ENCODE data around the gene HSD17B10.

Gene HSD17B10

GRCh38 chrX:53440621-53441517 lies 6.7 kb upstream of the HSD17B10 start:
- Mint-ChIP-seq H3K4me1 (peaks cover 6% of the 10 kb centered on the region), H3K4me3 (peak overlapping the region; percentile 77 to 80 (median 78)), H3K9me3 (peaks cover 8% of the 10 kb centered on the region), H3K27ac (peak overlapping the region in 2 of 3 experiments; percentile 6 to 25), H3K27me3 (ENCODE audit: low read depth) (peaks cover 9% of the 10 kb centered on the region), H3K36me3 (ENCODE audit: low read depth) (no peaks in the 10 kb centered on the region)
- no peak for TF ChIP-seq CTCF (IDR thresholded peaks at IDR 0.05; ENCODE audit: unreplicated experiment in 3 of 3)

- Mint-ChIP-seq H3K9me3 (peaks cover 10% of the 10 kb centered on the region), H3K4me3 (peak overlapping the region; percentile 61 to 77 (median 67)), H3K4me1 (peaks cover 6% of the 10 kb centered on the region), H3K27ac (peak overlapping the region in 2 of 3 experiments; percentile 6 to 25), H3K27me3 (ENCODE audit: low read depth) (peaks cover 9% of the 10 kb centered on the region), H3K36me3 (ENCODE audit: low read depth) (no peaks in the 10 kb centered on the region)
- no peak for TF ChIP-seq CTCF (IDR thresholded peaks at IDR 0.05; ENCODE audit: unreplicated experiment in 3 of 3)
Measured at GRCh38 chrX:53440101-53440500, 5.9 kb upstream of the HSD17B10 start.

GRCh38 chrX:53438832-53439230 lies 4.7 kb upstream of the HSD17B10 start:
- no peaks in the 10 kb centered on the region for H3K36me3 Mint-ChIP-seq (ENCODE audit: low read depth)
- peaks cover 8% of the 10 kb centered on the region for H3K9me3 Mint-ChIP-seq
- TF ChIP-seq CTCF (IDR thresholded peaks at IDR 0.05; ENCODE audit: unreplicated experiment in 3 of 3) = no peak
- peaks cover 16% of the 10 kb centered on the region for H3K4me1 Mint-ChIP-seq
- no peak overlapping the region for H3K27ac Mint-ChIP-seq
- peaks cover 9% of the 10 kb centered on the region for H3K27me3 Mint-ChIP-seq (ENCODE audit: low read depth)
- H3K4me3 Mint-ChIP-seq = no peak overlapping the region

- Mint-ChIP-seq H3K9me3 (peaks cover 7% of the 10 kb centered on the region), H3K27me3 (ENCODE audit: low read depth) (peaks cover 9% of the 10 kb centered on the region)
Measured at GRCh38 chrX:53438174-53438831, 4.1 kb upstream of the HSD17B10 start.

GRCh38 chrX:53437206-53437605 lies 3.0 kb upstream of the HSD17B10 start:
- H3K4me3 Mint-ChIP-seq = no peak overlapping the region
- peaks cover 16% of the 10 kb centered on the region for H3K4me1 Mint-ChIP-seq
- H3K36me3 Mint-ChIP-seq (ENCODE audit: low read depth) = peaks cover 1% of the 10 kb centered on the region
- peaks cover 7% of the 10 kb centered on the region for H3K9me3 Mint-ChIP-seq
- H3K27ac Mint-ChIP-seq = no peak overlapping the region
- TF ChIP-seq CTCF (IDR thresholded peaks at IDR 0.05; ENCODE audit: unreplicated experiment in 3 of 3) = no peak
- peaks cover 9% of the 10 kb centered on the region for H3K27me3 Mint-ChIP-seq (ENCODE audit: low read depth)

More at GRCh38 chrX:53438174-53438831, 4.1 kb upstream of the HSD17B10 start:
- H3K4me3 Mint-ChIP-seq = no peak overlapping the region
- TF ChIP-seq CTCF (IDR thresholded peaks at IDR 0.05; ENCODE audit: unreplicated experiment in 3 of 3) = no peak
- no peaks in the 10 kb centered on the region for H3K36me3 Mint-ChIP-seq (ENCODE audit: low read depth)
- H3K27ac Mint-ChIP-seq = no peak overlapping the region
- peaks cover 16% of the 10 kb centered on the region for H3K4me1 Mint-ChIP-seq
